DND-41 (cell line): ENCODE measurements around the gene UGT1A8.
"Not testable (repeated sequence)": the region's sequence is repeated elsewhere in the genome, so short reads cannot be mapped to it uniquely, and the experiment has no call there.

Source experiments
- ATAC-seq: fragments of 200-7000 bp; cut with Tn5 transposase; 3 replicates; pipeline ENCODE4 v1.9.1; 2021; ENCODE audit warnings: low read depth; ENCODE audit not compliant: insufficient read depth
- DNase-seq: peaks from one replicate; pipeline ENCODE4 v3.0.0-alpha.2; 2020
- H2AFZ ChIP-seq: 2 replicates; pipeline ENCODE4 v1.6.0; 2012; ENCODE audit warnings: low read depth, low read length
- H3K27ac ChIP-seq: 2 replicates; pipeline ENCODE4 v1.5.1; 2012; ENCODE audit warnings: low read length, inconsistent platforms
- H3K27me3 ChIP-seq: fragments of 200-600 bp; sonication (generic); 2 replicates; pipeline ENCODE4 v1.6.0; 2012; ENCODE audit warnings: low read length, mild to moderate bottlenecking, inconsistent platforms; ENCODE audit not compliant: insufficient read depth, poor library complexity
- H3K36me3 ChIP-seq: 2 replicates; pipeline ENCODE4 v1.5.1; 2012; ENCODE audit warnings: low read length, inconsistent platforms; ENCODE audit not compliant: insufficient read depth
- H3K4me1 ChIP-seq: 2 replicates; pipeline ENCODE4 v1.5.1; 2012; ENCODE audit warnings: mild to moderate bottlenecking, low read length; ENCODE audit not compliant: insufficient read depth
- H3K4me2 ChIP-seq: 2 replicates; pipeline ENCODE4 v1.6.0; 2012; ENCODE audit warnings: mild to moderate bottlenecking, moderate library complexity, low read length, inconsistent platforms; ENCODE audit not compliant: insufficient read depth
- H3K4me3 ChIP-seq, 2 experiments: fragments of 200-600 bp in 1 of 2; shearing (Covaris generic) in 1 of 2; 2 replicates each; pipeline ENCODE4 v1.5.1; 2012 to 2016; ENCODE audit warnings: inconsistent platforms in 2 of 2, low read length in 2 of 2, mild to moderate bottlenecking in 2 of 2, low read depth in 1 of 2, moderate library complexity in 1 of 2
- H3K79me2 ChIP-seq: 2 replicates; pipeline ENCODE4 v1.6.0; 2012; ENCODE audit warnings: low read length, inconsistent platforms; ENCODE audit not compliant: insufficient read depth
- H3K9ac ChIP-seq: 2 replicates; pipeline ENCODE4 v1.6.0; 2012; ENCODE audit warnings: low read depth, mild to moderate bottlenecking, inconsistent platforms, low read length, moderate library complexity
- H3K9me3 ChIP-seq: 2 replicates; pipeline ENCODE4 v1.5.1; 2012; ENCODE audit warnings: low read length, moderate library complexity, mild to moderate bottlenecking, inconsistent platforms; ENCODE audit not compliant: insufficient read depth, severe bottlenecking
- H4K20me1 ChIP-seq: 2 replicates; pipeline ENCODE4 v1.6.0; 2012; ENCODE audit warnings: low read length; ENCODE audit not compliant: insufficient read depth
- EZH2 ChIP-seq: IDR thresholded peaks from 3 replicates; pipeline ENCODE4 v1.6.1; 2012; ENCODE audit warnings: borderline replicate concordance, low read depth, mild to moderate bottlenecking, moderate library complexity, low read length, inconsistent platforms; ENCODE audit not compliant: severe bottlenecking
- TF ChIP-seq, protein P1 (sequence below): IDR thresholded peaks from 2 replicates; pipeline ENCODE4 v1.5.1; 2012; ENCODE audit warnings: borderline replicate concordance, low read length, moderate library complexity, mild to moderate bottlenecking; ENCODE audit not compliant: poor library complexity, severe bottlenecking; ENCODE audit errors: extremely low read depth

The UGT1A8 gene

DNA sequence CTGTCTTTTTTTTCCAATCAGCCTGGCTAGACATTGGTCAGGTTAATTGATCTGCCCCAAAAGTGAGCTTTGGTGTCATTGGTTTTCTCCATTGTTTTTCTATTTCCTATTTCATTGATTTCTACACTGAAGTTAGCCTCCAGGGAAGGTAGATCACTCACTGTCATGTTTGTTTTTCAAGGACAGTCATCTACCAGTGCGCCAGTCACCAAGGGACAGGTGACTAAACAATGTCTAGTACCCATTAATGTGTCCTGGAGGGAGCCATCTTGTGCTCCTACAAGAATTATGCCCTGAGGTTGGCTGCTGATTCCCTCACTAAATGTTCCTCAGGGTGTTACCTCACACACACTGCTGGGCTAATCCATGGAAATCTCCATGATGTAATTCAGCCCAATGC is 33.2 kb upstream of the UGT1A8 start:
- no peak overlapping the region for H3K27ac ChIP-seq
- no peaks in the 10 kb centered on the region for H3K36me3 ChIP-seq
- DNase-seq (no peak), ATAC-seq (no peak)
- TF ChIP-seq, protein P1, sequence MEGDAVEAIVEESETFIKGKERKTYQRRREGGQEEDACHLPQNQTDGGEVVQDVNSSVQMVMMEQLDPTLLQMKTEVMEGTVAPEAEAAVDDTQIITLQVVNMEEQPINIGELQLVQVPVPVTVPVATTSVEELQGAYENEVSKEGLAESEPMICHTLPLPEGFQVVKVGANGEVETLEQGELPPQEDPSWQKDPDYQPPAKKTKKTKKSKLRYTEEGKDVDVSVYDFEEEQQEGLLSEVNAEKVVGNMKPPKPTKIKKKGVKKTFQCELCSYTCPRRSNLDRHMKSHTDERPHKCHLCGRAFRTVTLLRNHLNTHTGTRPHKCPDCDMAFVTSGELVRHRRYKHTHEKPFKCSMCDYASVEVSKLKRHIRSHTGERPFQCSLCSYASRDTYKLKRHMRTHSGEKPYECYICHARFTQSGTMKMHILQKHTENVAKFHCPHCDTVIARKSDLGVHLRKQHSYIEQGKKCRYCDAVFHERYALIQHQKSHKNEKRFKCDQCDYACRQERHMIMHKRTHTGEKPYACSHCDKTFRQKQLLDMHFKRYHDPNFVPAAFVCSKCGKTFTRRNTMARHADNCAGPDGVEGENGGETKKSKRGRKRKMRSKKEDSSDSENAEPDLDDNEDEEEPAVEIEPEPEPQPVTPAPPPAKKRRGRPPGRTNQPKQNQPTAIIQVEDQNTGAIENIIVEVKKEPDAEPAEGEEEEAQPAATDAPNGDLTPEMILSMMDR, result no peak
- no peak for TF ChIP-seq EZH2
- H3K9me3 ChIP-seq, result no peaks in the 10 kb centered on the region
- no peak overlapping the region for H3K4me2 ChIP-seq
- no peak overlapping the region for H3K4me3 ChIP-seq
- no peaks in the 10 kb centered on the region for H3K4me1 ChIP-seq
- peaks cover 2% of the 10 kb centered on the region for H3K27me3 ChIP-seq
- H2AFZ ChIP-seq, result no peak overlapping the region
- no peaks in the 10 kb centered on the region for H4K20me1 ChIP-seq
- H3K9ac ChIP-seq, result no peak overlapping the region
- no peaks in the 10 kb centered on the region for H3K79me2 ChIP-seq

DNA sequence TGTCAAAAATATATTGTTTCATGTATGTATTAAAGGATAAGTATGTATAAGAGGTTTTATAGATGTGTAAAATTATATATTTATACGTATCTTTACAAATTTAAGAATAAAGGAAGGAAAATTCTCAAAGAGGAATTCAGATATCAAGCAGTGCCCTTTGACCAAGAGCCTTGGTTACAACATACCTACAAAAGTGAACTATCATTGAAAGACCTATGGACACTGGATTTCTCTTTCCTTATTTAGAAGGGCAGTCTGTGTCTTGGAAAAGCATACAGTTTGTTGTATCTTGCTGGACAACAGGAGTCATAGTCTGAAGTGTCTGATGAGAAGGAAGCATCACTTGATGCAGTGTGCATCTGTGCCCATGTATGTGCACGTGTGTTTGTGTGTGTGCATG is 29.0 kb upstream of the UGT1A8 start:
- no peak for DNase-seq
- TF ChIP-seq EZH2, result no peak
- TF ChIP-seq, protein P1, result no peak
- ATAC-seq, result no peak

DNA sequence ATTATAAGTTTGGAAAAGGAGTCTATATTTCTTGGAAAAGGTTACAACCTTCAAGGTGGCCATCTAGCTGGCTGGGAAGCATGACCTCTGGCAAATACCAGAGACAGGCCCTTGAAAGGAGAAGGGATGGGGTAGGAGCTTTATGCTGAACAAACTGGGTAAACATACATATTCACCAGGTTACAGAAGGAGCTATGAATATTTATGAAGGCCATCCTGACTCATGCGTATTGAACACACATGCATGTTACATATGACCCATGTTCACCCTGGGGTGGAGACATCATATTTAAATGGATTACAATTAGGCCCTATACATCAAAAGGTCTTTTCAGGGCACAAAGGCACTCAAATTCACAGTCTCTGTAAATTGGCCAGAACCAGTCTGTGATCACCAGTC is 24.7 kb upstream of the UGT1A8 start:
- DNase-seq, H3K4me1 ChIP-seq, H3K79me2 ChIP-seq, ATAC-seq, H3K9ac ChIP-seq, H4K20me1 ChIP-seq, H3K27ac ChIP-seq, H3K4me3 ChIP-seq, H3K27me3 ChIP-seq, H3K9me3 ChIP-seq, H3K36me3 ChIP-seq, H2AFZ ChIP-seq, H3K4me2 ChIP-seq: not testable (repeated sequence)

More for the DNA sequence above, 29.0 kb upstream of the UGT1A8 start:
- no peak overlapping the region for H3K4me2 ChIP-seq
- H3K27ac ChIP-seq, result no peak overlapping the region
- no peak overlapping the region for H3K4me3 ChIP-seq
- no peaks in the 10 kb centered on the region for H3K36me3 ChIP-seq
- H2AFZ ChIP-seq, result no peak overlapping the region
- no peaks in the 10 kb centered on the region for H4K20me1 ChIP-seq
- no peak overlapping the region for H3K9ac ChIP-seq
- no peaks in the 10 kb centered on the region for H3K9me3 ChIP-seq
- H3K4me1 ChIP-seq, result no peaks in the 10 kb centered on the region
- H3K27me3 ChIP-seq, result peaks cover 2% of the 10 kb centered on the region
- no peaks in the 10 kb centered on the region for H3K79me2 ChIP-seq

DNA sequence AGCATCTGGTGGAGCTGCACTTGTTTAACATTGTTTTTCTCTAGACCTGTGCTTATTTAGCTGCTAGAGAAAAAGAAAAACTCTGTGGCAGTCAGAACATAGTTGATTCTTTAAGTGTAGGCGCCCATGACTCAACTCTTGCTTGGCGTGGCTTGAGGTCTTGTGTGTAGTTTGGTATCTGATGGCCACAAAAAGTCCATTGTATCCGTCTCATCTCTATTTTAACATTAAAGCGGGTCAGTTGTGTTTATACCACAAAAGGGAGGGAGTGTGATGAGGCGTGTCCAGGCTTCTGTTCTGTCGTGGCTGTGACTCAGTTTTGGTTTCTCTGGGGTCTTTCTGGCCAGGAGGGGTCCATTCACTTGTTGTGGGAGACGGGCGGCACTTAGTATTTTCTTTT is 24.2 kb upstream of the UGT1A8 start:
- TF ChIP-seq EZH2, result no peak
- TF ChIP-seq, protein P1, result no peak
- Histone ChIP-seq H4K20me1 (no peaks in the 10 kb centered on the region), H2AFZ (no peak overlapping the region), H3K27me3 (no peaks in the 10 kb centered on the region), H3K9ac (no peak overlapping the region), H3K36me3 (no peaks in the 10 kb centered on the region), H3K79me2 (no peaks in the 10 kb centered on the region), H3K9me3 (no peaks in the 10 kb centered on the region), H3K27ac (no peak overlapping the region), H3K4me2 (no peak overlapping the region), H3K4me3 (no peak overlapping the region), H3K4me1 (no peaks in the 10 kb centered on the region)
- ATAC-seq, result no peak
- DNase-seq, result no peak
